Smooth muscle cell (in vitro differentiated cells): ENCODE results near the gene SEC23A. TPM values are rescaled to one million over a fixed set of nuclear protein-coding genes. Genes with fewer than 3 reads are reported as not detected.
"Not testable (repeated sequence)": the region's sequence is repeated elsewhere in the genome, so short reads cannot be mapped to it uniquely, and the experiment has no call there.

Source experiments
- DNase-seq: peaks from one replicate; lab custom pipeline; 2025; ENCODE audit not compliant: unreplicated experiment; lab: John Stamatoyannopoulos, UW
- H2AFZ ChIP-seq: fragments of 200-600 bp; sonication (generic); 2 replicates; pipeline ENCODE4 v1.6.0; 2016; ENCODE audit warnings: antibody characterized with exemption, low read depth, mild to moderate bottlenecking
- H3F3A ChIP-seq: fragments of 200-600 bp; sonication (generic); 2 replicates; pipeline ENCODE4 v1.6.0; 2017; ENCODE audit warnings: antibody characterized with exemption, low read depth
- H3K27ac ChIP-seq: fragments of 200-600 bp; sonication (generic); 2 replicates; pipeline ENCODE4 v1.5.1; 2016; ENCODE audit warnings: low read depth, mild to moderate bottlenecking
- H3K27me3 ChIP-seq: fragments of 200-600 bp; sonication (generic); 2 replicates; pipeline ENCODE4 v1.6.1; 2016; ENCODE audit warnings: low read depth, mild to moderate bottlenecking
- H3K36me3 ChIP-seq: fragments of 200-600 bp; sonication (generic); 2 replicates; pipeline ENCODE4 v1.5.1; 2016; ENCODE audit warnings: low read depth
- H3K4me1 ChIP-seq: fragments of 200-600 bp; sonication (generic); 2 replicates; pipeline ENCODE4 v1.5.1; 2016; ENCODE audit warnings: low read depth
- H3K4me2 ChIP-seq: fragments of 200-600 bp; sonication (generic); 2 replicates; pipeline ENCODE4 v1.6.0; 2016; ENCODE audit warnings: mild to moderate bottlenecking
- H3K4me3 ChIP-seq: fragments of 200-600 bp; sonication (generic); 2 replicates; pipeline ENCODE4 v1.5.1; 2016; ENCODE audit warnings: mild to moderate bottlenecking
- H3K79me2 ChIP-seq: fragments of 200-600 bp; sonication (generic); 2 replicates; pipeline ENCODE4 v1.6.0; 2016; ENCODE audit warnings: low read depth, mild to moderate bottlenecking
- H3K9ac ChIP-seq: fragments of 200-600 bp; sonication (generic); 2 replicates; pipeline ENCODE4 v1.6.0; 2016; ENCODE audit warnings: low read depth
- H3K9me3 ChIP-seq: fragments of 200-600 bp; sonication (generic); replicated peaks from 2 replicates; pipeline ENCODE4 v1.5.1; 2016; ENCODE audit warnings: low read depth
- H4K20me1 ChIP-seq: fragments of 200-600 bp; sonication (generic); 2 replicates; pipeline ENCODE4 v1.6.0; 2016; ENCODE audit warnings: low read depth
- CTCF ChIP-seq: fragments of 200-600 bp; sonication (generic); IDR thresholded peaks from 2 replicates; pipeline ENCODE4 v1.5.1; 2017; ENCODE audit warnings: borderline replicate concordance, mild to moderate bottlenecking, antibody characterized with exemption; ENCODE audit not compliant: insufficient read depth, poor library complexity, severe bottlenecking
- WGBS: methylation state at CpG from one replicate; pipeline ENCODE4 v1.1.7; 2016; ENCODE audit warnings: low lambda C conversion rate; 5-methylcytosine and 5-hydroxymethylcytosine counted together
- polyA plus RNA-seq: library from polyadenylated mRNA; unstranded; fragments of >200 nt; fragmentation: Nextera tagmentation; extraction: Ambion mirVana; gene quantifications from 2 replicates; pipeline ENCODE4 v1.2.1, GENCODE V29; 2016
- total RNA-seq: library from RNA; depleted of rRNA; stranded (reverse); fragments of >200 nt; gene quantifications from 2 replicates; pipeline ENCODE4 v1.2.3, GENCODE V29; 2014

The SEC23A gene
- total and polyA plus RNA-seq, 2 experiments from 2014 or later: 151 to 220 TPM

GRCh38 chr14:39140170-39140569 lies 37.1 kb upstream of the SEC23A start:
- TF ChIP-seq CTCF: no peak
- no peak for DNase-seq

GRCh38 chr14:39138440-39138839 lies 35.4 kb upstream of the SEC23A start:
- WGBS: 96% methylated on average over 1 of the region's 1 CpG
- DNase-seq: no peak
- no peak overlapping the region for H3K9ac ChIP-seq
- no peak overlapping the region for H2AFZ ChIP-seq
- no peaks in the 10 kb centered on the region for H3K27me3 ChIP-seq
- H3K4me3 ChIP-seq: no peak overlapping the region
- no peak for TF ChIP-seq CTCF
- H4K20me1 ChIP-seq: no peaks in the 10 kb centered on the region
- H3K4me2 ChIP-seq: no peak overlapping the region
- H3K27ac ChIP-seq: no peak overlapping the region
- no peaks in the 10 kb centered on the region for H3K79me2 ChIP-seq
- H3K9me3 ChIP-seq: no peaks in the 10 kb centered on the region
- H3F3A ChIP-seq: no peaks in the 10 kb centered on the region
- H3K36me3 ChIP-seq: peaks cover 13% of the 10 kb centered on the region
- H3K4me1 ChIP-seq: no peaks in the 10 kb centered on the region

More at GRCh38 chr14:39140170-39140569, 37.1 kb upstream of the SEC23A start:
- Histone ChIP-seq H3K9ac (no peak overlapping the region), H4K20me1 (no peaks in the 10 kb centered on the region), H3F3A (no peaks in the 10 kb centered on the region), H3K9me3 (no peaks in the 10 kb centered on the region), H2AFZ (no peak overlapping the region), H3K79me2 (no peaks in the 10 kb centered on the region), H3K4me3 (no peak overlapping the region), H3K4me1 (no peaks in the 10 kb centered on the region), H3K27ac (no peak overlapping the region), H3K27me3 (no peaks in the 10 kb centered on the region), H3K36me3 (peaks cover 13% of the 10 kb centered on the region), H3K4me2 (no peak overlapping the region)
- 97% methylated on average over 3 of the region's 3 CpGs for WGBS

- H3K9ac ChIP-seq, H3F3A ChIP-seq, H3K4me2 ChIP-seq, H2AFZ ChIP-seq, H3K9me3 ChIP-seq, H3K4me3 ChIP-seq, H3K4me1 ChIP-seq, H3K79me2 ChIP-seq, H4K20me1 ChIP-seq, H3K27ac ChIP-seq, DNase-seq, H3K27me3 ChIP-seq: not testable (repeated sequence)
- H3K36me3 ChIP-seq: peaks cover 13% of the 10 kb centered on the region
- WGBS: 98% methylated on average over 8 of the region's 8 CpGs
These were observed 34.8 kb upstream of the SEC23A start for GRCh38 chr14:39137835-39138234.

- no peak overlapping the region for H2AFZ ChIP-seq
- no peaks in the 10 kb centered on the region for H3K9me3 ChIP-seq
- no peak overlapping the region for H3K9ac ChIP-seq
- DNase-seq: no peak
- WGBS: 96% methylated on average over 3 of the region's 3 CpGs
- H3K36me3 ChIP-seq: peaks cover 17% of the 10 kb centered on the region
- no peak for TF ChIP-seq CTCF
- H3F3A ChIP-seq: no peaks in the 10 kb centered on the region
- no peaks in the 10 kb centered on the region for H4K20me1 ChIP-seq
- H3K4me1 ChIP-seq: no peaks in the 10 kb centered on the region
- no peak overlapping the region for H3K4me2 ChIP-seq
- H3K79me2 ChIP-seq: no peaks in the 10 kb centered on the region
- no peak overlapping the region for H3K27ac ChIP-seq
- no peaks in the 10 kb centered on the region for H3K27me3 ChIP-seq
- H3K4me3 ChIP-seq: no peak overlapping the region
These were observed 19.5 kb upstream of the SEC23A start for GRCh38 chr14:39122330-39123138.
